HFF-Myc (cell line): ENCODE measurements around the gene NLN.

Experiments
- DNase-seq: peaks from one replicate; pipeline ENCODE4 v3.0.0-alpha.2; 2011; ENCODE audit warnings: low read depth; ENCODE audit errors: extremely low read depth
- H3K4me3 ChIP-seq: replicated peaks from 2 replicates; pipeline ENCODE4 v1.5.1; 2011; ENCODE audit warnings: low read depth, mild to moderate bottlenecking, control low read depth, low read length
- CTCF ChIP-seq: IDR thresholded peaks from 2 replicates; pipeline ENCODE4 v1.5.1; 2012; ENCODE audit warnings: mild to moderate bottlenecking, low read depth, low read length, control low read depth; ENCODE audit errors: missing control alignments

NLN gene

GRCh38 chr5:65762234-65762633 is 40.2 kb downstream of the NLN start:
- DNase-seq, result no peak
- TF ChIP-seq CTCF, result no peak
- H3K4me3 ChIP-seq, result no peak overlapping the region

DNA sequence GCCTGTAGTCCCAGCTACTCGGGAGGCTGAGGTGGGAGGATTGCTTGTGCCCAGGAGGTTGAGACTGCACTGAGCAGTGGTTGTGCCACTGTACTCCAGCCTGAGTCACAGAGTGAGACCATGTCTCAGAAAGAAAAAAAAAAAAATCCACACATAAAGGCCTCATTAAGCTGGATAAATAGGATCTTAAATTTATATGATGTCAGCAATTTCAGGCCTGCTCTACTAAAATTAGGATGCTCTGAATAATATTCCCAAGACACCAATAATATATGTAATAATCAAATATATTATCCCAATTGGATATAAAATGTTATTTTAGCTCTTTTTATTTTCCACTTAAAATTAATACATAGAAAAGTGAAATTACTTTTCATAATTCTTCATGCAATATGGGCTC is 43.6 kb downstream of the NLN start:
- no peak for DNase-seq
- TF ChIP-seq CTCF, result no peak
- H3K4me3 ChIP-seq, result no peak overlapping the region

- DNase-seq, result no peak
- no peak overlapping the region for H3K4me3 ChIP-seq
- TF ChIP-seq CTCF, result no peak
These were observed 44.2 kb downstream of the NLN start for GRCh38 chr5:65766175-65766574.

- TF ChIP-seq CTCF, result no peak
- no peak for DNase-seq
- no peak overlapping the region for H3K4me3 ChIP-seq
These were observed 44.8 kb downstream of the NLN start for GRCh38 chr5:65766781-65767180.

GRCh38 chr5:65767565-65767964 is 45.6 kb downstream of the NLN start:
- no peak for DNase-seq
- no peak overlapping the region for H3K4me3 ChIP-seq
- no peak for TF ChIP-seq CTCF

DNA sequence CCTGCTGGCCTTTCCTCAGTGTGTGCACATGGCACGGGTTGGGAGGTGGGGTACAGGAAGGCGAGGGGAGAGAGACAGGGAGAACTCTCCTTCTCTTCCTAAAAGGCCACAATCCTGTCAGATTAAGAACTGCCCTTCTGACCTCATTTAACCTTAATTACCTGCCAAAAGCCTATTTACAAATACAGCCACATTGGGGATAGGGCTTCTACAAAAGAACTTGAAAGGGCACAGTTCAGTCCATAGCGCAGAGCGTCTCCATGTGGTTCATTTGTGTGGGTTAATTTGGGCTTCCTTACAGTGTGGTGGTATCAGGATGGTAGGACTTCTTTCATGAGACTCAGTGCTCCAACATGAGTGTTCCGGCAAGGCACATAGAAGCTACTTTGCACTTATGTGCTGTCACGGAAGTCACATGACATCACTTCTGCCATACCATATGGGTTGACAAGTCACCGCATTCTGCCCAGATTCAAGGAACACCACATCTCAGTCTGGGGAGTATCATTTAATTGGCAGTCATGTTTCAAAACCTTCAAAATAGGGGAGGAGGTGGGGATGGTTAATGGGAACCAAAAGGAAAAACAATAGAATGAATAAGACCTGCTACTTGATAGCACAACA is 46.8 kb downstream of the NLN start:
- TF ChIP-seq CTCF, result no peak
- no peak overlapping the region for H3K4me3 ChIP-seq
- no peak for DNase-seq

DNA sequence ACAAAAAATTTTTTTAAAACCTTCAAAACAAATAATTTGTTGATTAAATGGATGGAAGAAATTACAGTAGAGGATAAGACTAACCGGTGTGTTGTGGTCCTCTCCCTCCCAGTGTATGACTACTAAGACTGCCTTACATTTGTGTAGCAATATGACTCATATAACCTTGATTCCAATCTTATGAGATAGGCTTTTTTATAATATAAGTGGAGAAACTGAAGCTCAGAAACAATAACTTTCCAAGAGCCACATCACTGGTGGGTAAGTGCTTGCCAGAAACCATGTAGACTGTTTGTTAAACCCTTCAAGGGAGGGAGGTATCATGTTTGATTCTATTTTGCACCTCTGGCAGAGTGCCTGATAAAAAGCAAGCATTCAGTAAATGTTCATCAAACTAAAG is 47.5 kb downstream of the NLN start:
- no peak overlapping the region for H3K4me3 ChIP-seq
- DNase-seq, result peak; percentile 32
- TF ChIP-seq CTCF, result no peak
